Prostate gland (tissue), 2 donors: Measurements from ENCODE around the gene AK3.

Source experiments
- CTCF ChIP-seq, 4 experiments: fragments of 200-600 bp in 2 of 4; fragments of 450-650 bp in 2 of 4; sonication (generic) in 2 of 4; IDR thresholded peaks; 1 replicate in 3 of 4; 2 replicates in 1 of 4; pipeline ENCODE4 v1.5.1; 2016 to 2019; ENCODE audit warnings: antibody characterized with exemption in 4 of 4, mild to moderate bottlenecking in 2 of 4, moderate library complexity in 2 of 4
- POLR2A ChIP-seq: fragments of 450-650 bp; IDR thresholded peaks from one replicate; pipeline ENCODE4 v1.6.1; 2016; ENCODE audit warnings: antibody characterized with exemption, mild to moderate bottlenecking
- POLR2AphosphoS5 ChIP-seq: sonication (generic); formaldehyde crosslinking; IDR thresholded peaks from one replicate; pipeline ENCODE4 v1.6.1; 2017; ENCODE audit warnings: antibody characterized with exemption

GRCh38 chr9:4716163-4716562 is 24.8 kb downstream of the AK3 start:
- no peak for TF ChIP-seq POLR2A
- TF ChIP-seq CTCF (IDR thresholded peaks at IDR 0.05), result no peak
- no peak for TF ChIP-seq POLR2AphosphoS5
